ENCODE data around the gene IFFO2. TPM values are rescaled to one million over a fixed set of nuclear protein-coding genes. Genes with fewer than 3 reads are reported as not detected.
A peak's percentile ranks its signal among the peaks of the same experiment; 100 is the strongest.

The IFFO2 gene
- total and polyA plus RNA-seq, 9 donors: 4.2 to 7.6 (median 6.7) TPM

GRCh38 chr1:18908911-18909771, 47.3 kb downstream of the IFFO2 start:
- Histone ChIP-seq H3K9me3 (replicated peaks; ENCODE audit: control insufficient read depth, low read depth, low read length) (no peaks in the 10 kb centered on the region), H3K4me1 (ENCODE audit: control insufficient read depth, insufficient read depth, low read length) (peaks cover 32% of the 10 kb centered on the region), H3K4me3 (ENCODE audit: low read length) (no peak overlapping the region), H3K27me3 (ENCODE audit: control insufficient read depth, insufficient read depth, low read length) (no peaks in the 10 kb centered on the region), H3K27ac (ENCODE audit: low read length) (no peak overlapping the region), H3K36me3 (ENCODE audit: control insufficient read depth, insufficient read depth, low read length) (peaks cover 30% of the 10 kb centered on the region)
- no peak for DNase-seq
- 63% methylated on average over 8 of the region's 17 CpGs for WGBS (ENCODE audit: insufficient coverage)

GRCh38 chr1:18907917-18908845, 48.3 kb downstream of the IFFO2 start:
- no peak for DNase-seq
- no peaks in the 10 kb centered on the region for H3K9me3 ChIP-seq (replicated peaks; ENCODE audit: control insufficient read depth, low read depth, low read length)

GRCh38 chr1:18907021-18907916, 49.2 kb downstream of the IFFO2 start:
- DNase-seq: peak; percentile 79
- Histone ChIP-seq H3K4me1 (ENCODE audit: control insufficient read depth, insufficient read depth, low read length) (peaks cover 29% of the 10 kb centered on the region), H3K9me3 (replicated peaks; ENCODE audit: control insufficient read depth, low read depth, low read length) (no peaks in the 10 kb centered on the region), H3K4me3 (ENCODE audit: low read length) (no peak overlapping the region), H3K36me3 (ENCODE audit: control insufficient read depth, insufficient read depth, low read length) (peaks cover 24% of the 10 kb centered on the region), H3K27me3 (ENCODE audit: control insufficient read depth, insufficient read depth, low read length) (no peaks in the 10 kb centered on the region), H3K27ac (ENCODE audit: low read length) (peak overlapping the region; percentile 56)
- WGBS (ENCODE audit: insufficient coverage): 47% methylated on average over 8 of the region's 16 CpGs

More at GRCh38 chr1:18907917-18908845, 48.3 kb downstream of the IFFO2 start:
- peaks cover 32% of the 10 kb centered on the region for H3K4me1 ChIP-seq (ENCODE audit: control insufficient read depth, insufficient read depth, low read length)
- peaks cover 30% of the 10 kb centered on the region for H3K36me3 ChIP-seq (ENCODE audit: control insufficient read depth, insufficient read depth, low read length)
- H3K27ac ChIP-seq (ENCODE audit: low read length): peak overlapping the region; percentile 56
- H3K4me3 ChIP-seq (ENCODE audit: low read length): no peak overlapping the region
- WGBS (ENCODE audit: insufficient coverage): 41% methylated on average over 18 of the region's 22 CpGs
- H3K27me3 ChIP-seq (ENCODE audit: control insufficient read depth, insufficient read depth, low read length): no peaks in the 10 kb centered on the region

- Histone ChIP-seq H3K9me3 (replicated peaks; ENCODE audit: control insufficient read depth, low read depth, low read length) (no peaks in the 10 kb centered on the region), H3K36me3 (ENCODE audit: control insufficient read depth, insufficient read depth, low read length) (no peaks in the 10 kb centered on the region), H3K27me3 (ENCODE audit: control insufficient read depth, insufficient read depth, low read length) (no peaks in the 10 kb centered on the region), H3K27ac (ENCODE audit: low read length) (peak overlapping the region; percentile 93), H3K4me1 (ENCODE audit: control insufficient read depth, insufficient read depth, low read length) (peaks cover 41% of the 10 kb centered on the region), H3K4me3 (ENCODE audit: low read length) (peak overlapping the region; percentile 68)
- DNase-seq: no peak
- 44% methylated on average over 4 of the region's 8 CpGs for WGBS (ENCODE audit: insufficient coverage)
Measured at GRCh38 chr1:18903291-18903756, 53.2 kb downstream of the IFFO2 start.

GRCh38 chr1:18902523-18903290, 53.8 kb downstream of the IFFO2 start, which contains the start of gene ALDH4A1:
Gene ALDH4A1 (minus strand): TSS chr1:18902555. CDS start chr1:18902523, 32 bp downstream.
- Histone ChIP-seq H3K27ac (ENCODE audit: low read length) (peak within 1 kb of the TSS; percentile 93), H3K27me3 (ENCODE audit: control insufficient read depth, insufficient read depth, low read length) (no peaks in the 10 kb centered on the region), H3K4me3 (ENCODE audit: low read length) (peak within 1 kb of the TSS; percentile 68), H3K9me3 (replicated peaks; ENCODE audit: control insufficient read depth, low read depth, low read length) (no peaks in the 10 kb centered on the region), H3K4me1 (ENCODE audit: control insufficient read depth, insufficient read depth, low read length) (peaks cover 35% of the 10 kb centered on the region), H3K36me3 (ENCODE audit: control insufficient read depth, insufficient read depth, low read length) (peaks cover under 1% of the 10 kb centered on the region)
- DNase-seq: peak; percentile 100
- WGBS (ENCODE audit: insufficient coverage): under 1% methylated on average over 37 of the region's 55 CpGs

GRCh38 chr1:18901952-18902522, 54.4 kb downstream of the IFFO2 start:
- Histone ChIP-seq H3K27me3 (ENCODE audit: control insufficient read depth, insufficient read depth, low read length) (no peaks in the 10 kb centered on the region), H3K9me3 (replicated peaks; ENCODE audit: control insufficient read depth, low read depth, low read length) (no peaks in the 10 kb centered on the region), H3K4me1 (ENCODE audit: control insufficient read depth, insufficient read depth, low read length) (peaks cover 28% of the 10 kb centered on the region), H3K27ac (ENCODE audit: low read length) (peak overlapping the region; percentile 93), H3K36me3 (ENCODE audit: control insufficient read depth, insufficient read depth, low read length) (peaks cover 4% of the 10 kb centered on the region), H3K4me3 (ENCODE audit: low read length) (peak overlapping the region; percentile 68)
- DNase-seq: peak; percentile 59
- whole genome bisulfite sequencing (ENCODE audit: insufficient coverage): under 1% methylated on average over 41 of the region's 44 CpGs

- Histone ChIP-seq H3K9me3 (replicated peaks; ENCODE audit: control insufficient read depth, low read depth, low read length) (no peaks in the 10 kb centered on the region), H3K36me3 (ENCODE audit: control insufficient read depth, insufficient read depth, low read length) (peaks cover 5% of the 10 kb centered on the region), H3K4me3 (ENCODE audit: low read length) (peak overlapping the region; percentile 68), H3K27ac (ENCODE audit: low read length) (no peak overlapping the region), H3K4me1 (ENCODE audit: control insufficient read depth, insufficient read depth, low read length) (peaks cover 27% of the 10 kb centered on the region), H3K27me3 (ENCODE audit: control insufficient read depth, insufficient read depth, low read length) (no peaks in the 10 kb centered on the region)
- 70% methylated on average over 1 of the region's 9 CpGs for WGBS (ENCODE audit: insufficient coverage)
- no peak for DNase-seq
Measured at GRCh38 chr1:18901147-18901951, 55.1 kb downstream of the IFFO2 start.

- peaks cover 27% of the 10 kb centered on the region for H3K4me1 ChIP-seq (ENCODE audit: control insufficient read depth, insufficient read depth, low read length)
- no peak overlapping the region for H3K27ac ChIP-seq (ENCODE audit: low read length)
- H3K27me3 ChIP-seq (ENCODE audit: control insufficient read depth, insufficient read depth, low read length): no peaks in the 10 kb centered on the region
- H3K9me3 ChIP-seq (replicated peaks; ENCODE audit: control insufficient read depth, low read depth, low read length): no peaks in the 10 kb centered on the region
- peaks cover 9% of the 10 kb centered on the region for H3K36me3 ChIP-seq (ENCODE audit: control insufficient read depth, insufficient read depth, low read length)
- no peak overlapping the region for H3K4me3 ChIP-seq (ENCODE audit: low read length)
- 29% methylated on average over 1 of the region's 10 CpGs for WGBS (ENCODE audit: insufficient coverage)
- DNase-seq: no peak
Measured at GRCh38 chr1:18900303-18900841, 56.1 kb downstream of the IFFO2 start.
